CD14-positive monocyte (primary cell): ENCODE results near the gene HLTF. TPM values are rescaled to one million over a fixed set of nuclear protein-coding genes. Genes with fewer than 3 reads are reported as not detected.

ENCODE experiments used
- DNase-seq, 3 donors: peaks; one replicate each; pipeline ENCODE4 v3.0.0-alpha.2; 2011 to 2022
- H2AFZ ChIP-seq: 2 replicates; pipeline ENCODE4 v1.6.0; 2012; ENCODE audit warnings: mild to moderate bottlenecking, low read depth, low read length, inconsistent platforms; ENCODE audit not compliant: insufficient read depth, poor library complexity, severe bottlenecking
- H3K27ac ChIP-seq, 2 donors: 1 replicate in 1 of 2; 2 replicates in 1 of 2; pipeline ENCODE4 v1.5.1; 2012 to 2013; ENCODE audit warnings: low read length in 2 of 2, control low read depth in 1 of 2, inconsistent platforms in 1 of 2, low read depth in 1 of 2, mild to moderate bottlenecking in 1 of 2
- H3K27me3 ChIP-seq, 2 donors: one replicate each; pipeline versions ENCODE4 v1.6.0 to v1.6.1; 2011 to 2013; ENCODE audit warnings: low read length in 2 of 2; ENCODE audit not compliant: control insufficient read depth in 2 of 2, insufficient read depth in 2 of 2
- H3K36me3 ChIP-seq, 2 donors: replicated peaks in 1 of 2; 1 replicate in 1 of 2; 2 replicates in 1 of 2; pipeline versions ENCODE4 v1.5.1 to v1.6.1; 2012 to 2013; ENCODE audit warnings: low read length in 2 of 2, control low read depth in 1 of 2, inconsistent platforms in 1 of 2, mild to moderate bottlenecking in 1 of 2; ENCODE audit not compliant: insufficient read depth in 2 of 2, control insufficient read depth in 1 of 2
- H3K4me1 ChIP-seq, 2 donors: 1 replicate in 1 of 2; 2 replicates in 1 of 2; pipeline versions ENCODE4 v1.5.1 to v1.6.1; 2012 to 2013; ENCODE audit warnings: low read length in 2 of 2, control low read depth in 1 of 2, inconsistent platforms in 1 of 2, mild to moderate bottlenecking in 1 of 2, moderate library complexity in 1 of 2; ENCODE audit not compliant: insufficient read depth in 2 of 2, control insufficient read depth in 1 of 2
- H3K4me2 ChIP-seq: replicated peaks from 2 replicates; pipeline ENCODE3; 2012; ENCODE audit warnings: low read length, moderate library complexity, mild to moderate bottlenecking; ENCODE audit not compliant: poor library complexity, severe bottlenecking; ENCODE audit errors: extremely low read depth
- H3K4me3 ChIP-seq, 3 experiments: fragments of 200-600 bp in 1 of 3; sonication (generic) in 1 of 3; replicated peaks in 1 of 3; 1 replicate in 2 of 3; 2 replicates in 1 of 3; pipeline ENCODE4 v1.5.1; 2011 to 2013; ENCODE audit warnings: low read length in 3 of 3, mild to moderate bottlenecking in 3 of 3, control low read depth in 2 of 3, low read depth in 2 of 3, inconsistent platforms in 1 of 3, moderate library complexity in 1 of 3
- H3K79me2 ChIP-seq: 2 replicates; pipeline ENCODE4 v1.6.0; 2012; ENCODE audit warnings: mild to moderate bottlenecking, control low read depth, inconsistent platforms, low read length, moderate library complexity; ENCODE audit not compliant: insufficient read depth
- H3K9ac ChIP-seq: 2 replicates; pipeline ENCODE4 v1.6.0; 2017; ENCODE audit warnings: low read length, mild to moderate bottlenecking; ENCODE audit not compliant: insufficient read depth, poor library complexity, severe bottlenecking
- H3K9me3 ChIP-seq, 2 donors: replicated peaks in 1 of 2; 1 replicate in 1 of 2; 2 replicates in 1 of 2; pipeline versions ENCODE4 v1.5.1 to v1.6.1; 2012 to 2013; ENCODE audit warnings: low read length in 2 of 2, control low read depth in 1 of 2; ENCODE audit not compliant: control insufficient read depth in 1 of 2, insufficient read depth in 1 of 2
- H4K20me1 ChIP-seq: 2 replicates; pipeline ENCODE4 v1.6.0; 2012; ENCODE audit warnings: mild to moderate bottlenecking, low read length, control low read depth, moderate library complexity; ENCODE audit not compliant: insufficient read depth
- H3K27ac Mint-ChIP-seq, 7 donors: one replicate each; pipeline ENCODE4 v1.8.0; 2020; ENCODE audit warnings: mild to moderate bottlenecking in 7 of 7, mixed read lengths in 7 of 7, moderate library complexity in 6 of 7, inconsistent platforms in 2 of 7
- H3K27me3 Mint-ChIP-seq, 3 donors: one replicate each; pipeline ENCODE4 v1.8.0; 2021 to 2022; ENCODE audit warnings: low read depth in 3 of 3, mild to moderate bottlenecking in 3 of 3, mixed read lengths in 3 of 3, moderate library complexity in 3 of 3, inconsistent platforms in 1 of 3
- H3K36me3 Mint-ChIP-seq, 2 donors: one replicate each; pipeline ENCODE4 v1.8.0; 2020; ENCODE audit warnings: mixed read lengths in 2 of 2, inconsistent platforms in 1 of 2, mild to moderate bottlenecking in 1 of 2
- H3K4me1 Mint-ChIP-seq: one replicate; pipeline ENCODE4 v1.8.0; 2020; ENCODE audit warnings: mild to moderate bottlenecking, mixed read lengths
- H3K4me3 Mint-ChIP-seq, 2 donors: one replicate each; pipeline ENCODE4 v1.8.0; 2020; ENCODE audit warnings: mild to moderate bottlenecking in 2 of 2, mixed read lengths in 2 of 2, moderate library complexity in 1 of 2
- H3K9me3 Mint-ChIP-seq, 7 donors: one replicate each; pipeline ENCODE4 v1.8.0; 2020 to 2022; ENCODE audit warnings: mixed read lengths in 7 of 7, mild to moderate bottlenecking in 6 of 7, moderate library complexity in 6 of 7, inconsistent platforms in 2 of 7
- WGBS: methylation state at CpG from one replicate; pipeline ENCODE4 v1.1.5; 2013; ENCODE audit warnings: missing lambda C conversion rate; ENCODE audit not compliant: insufficient coverage; 5-methylcytosine and 5-hydroxymethylcytosine counted together
- intact Hi-C, 2 donors: fragments of 100-400 bp; cut with micrococcal nuclease; formaldehyde crosslinking; loops; one replicate each; pipeline versions ENCODE4 v1.15.0 to v1.15.1; 2023
- polyA plus RNA-seq, 3 donors: library from polyadenylated mRNA; depleted of rRNA in 1 of 3; unstranded in 2 of 3; stranded (reverse) in 1 of 3; fragments of 300-500 nt in 2 of 3; fragments of >200 nt in 1 of 3; fragmentation: Illumina TruSeq in 2 of 3; gene quantifications; 1 replicate in 2 of 3; 2 replicates in 1 of 3; pipeline ENCODE4 v1.2.3, GENCODE V29; 2012 to 2021
- TF ChIP-seq, protein P1 (sequence below): fragments of 200-600 bp; IDR thresholded peaks from one replicate; pipeline ENCODE4 v1.8.0; 2022; ENCODE audit warnings: antibody characterized with exemption, mild to moderate bottlenecking

The HLTF gene
- polyA plus RNA-seq, 3 donors, result 2.0 to 4.6 (median 2.7) TPM

DNA sequence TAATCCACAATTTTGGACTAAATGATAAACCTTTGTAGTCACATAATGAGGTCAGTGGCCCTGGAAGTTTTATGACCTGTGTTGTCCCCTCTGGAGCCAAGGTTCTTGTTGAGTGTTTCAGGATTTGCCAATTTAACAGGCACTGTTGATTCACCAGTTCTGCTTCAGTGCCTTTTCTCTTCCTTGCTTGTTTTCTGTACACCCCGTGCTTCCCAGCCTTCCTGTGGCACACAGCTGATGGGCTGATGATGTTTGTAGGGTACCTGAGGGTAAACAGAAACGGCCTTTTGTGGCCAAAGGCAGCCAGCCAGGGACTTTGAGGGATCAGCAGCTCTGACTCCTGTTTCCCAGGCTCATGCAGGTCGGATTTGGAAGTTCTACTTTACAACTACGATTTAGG, 81.7 kb downstream of the HLTF start:
- H3K27ac Mint-ChIP-seq, result peak overlapping the region in 3 of 7 donors; percentile 6 to 77 (median 60)
- Histone ChIP-seq H4K20me1 (peaks cover 57% of the 10 kb centered on the region), H3K27me3 (no peaks in the 10 kb centered on the region), H2AFZ (no peak overlapping the region), H3K4me1 (peaks cover 8 to 13% of the 10 kb centered on the region in 2 donors), H3K79me2 (peaks cover 17% of the 10 kb centered on the region), H3K4me2 (no peak overlapping the region), H3K9me3 (no peaks in the 10 kb centered on the region), H3K27ac (peak overlapping the region in 1 of 2 donors; percentile 48), H3K4me3 (no peak overlapping the region), H3K9ac (no peak overlapping the region), H3K36me3 (peaks cover 69 to 78% of the 10 kb centered on the region in 2 donors)
- no peaks in the 10 kb centered on the region for H3K27me3 Mint-ChIP-seq
- TF ChIP-seq, protein P1, sequence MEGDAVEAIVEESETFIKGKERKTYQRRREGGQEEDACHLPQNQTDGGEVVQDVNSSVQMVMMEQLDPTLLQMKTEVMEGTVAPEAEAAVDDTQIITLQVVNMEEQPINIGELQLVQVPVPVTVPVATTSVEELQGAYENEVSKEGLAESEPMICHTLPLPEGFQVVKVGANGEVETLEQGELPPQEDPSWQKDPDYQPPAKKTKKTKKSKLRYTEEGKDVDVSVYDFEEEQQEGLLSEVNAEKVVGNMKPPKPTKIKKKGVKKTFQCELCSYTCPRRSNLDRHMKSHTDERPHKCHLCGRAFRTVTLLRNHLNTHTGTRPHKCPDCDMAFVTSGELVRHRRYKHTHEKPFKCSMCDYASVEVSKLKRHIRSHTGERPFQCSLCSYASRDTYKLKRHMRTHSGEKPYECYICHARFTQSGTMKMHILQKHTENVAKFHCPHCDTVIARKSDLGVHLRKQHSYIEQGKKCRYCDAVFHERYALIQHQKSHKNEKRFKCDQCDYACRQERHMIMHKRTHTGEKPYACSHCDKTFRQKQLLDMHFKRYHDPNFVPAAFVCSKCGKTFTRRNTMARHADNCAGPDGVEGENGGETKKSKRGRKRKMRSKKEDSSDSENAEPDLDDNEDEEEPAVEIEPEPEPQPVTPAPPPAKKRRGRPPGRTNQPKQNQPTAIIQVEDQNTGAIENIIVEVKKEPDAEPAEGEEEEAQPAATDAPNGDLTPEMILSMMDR, result no peak
- no peak for DNase-seq
- peaks cover 63 to 72% of the 10 kb centered on the region in 2 donors for H3K36me3 Mint-ChIP-seq
- peaks cover 17% of the 10 kb centered on the region for H3K4me1 Mint-ChIP-seq
- intact Hi-C loops, result no loop called here
- no peak overlapping the region for H3K4me3 Mint-ChIP-seq
- no peaks in the 10 kb centered on the region for H3K9me3 Mint-ChIP-seq
- WGBS, result 92% methylated on average over 2 of the region's 4 CpGs

DNA sequence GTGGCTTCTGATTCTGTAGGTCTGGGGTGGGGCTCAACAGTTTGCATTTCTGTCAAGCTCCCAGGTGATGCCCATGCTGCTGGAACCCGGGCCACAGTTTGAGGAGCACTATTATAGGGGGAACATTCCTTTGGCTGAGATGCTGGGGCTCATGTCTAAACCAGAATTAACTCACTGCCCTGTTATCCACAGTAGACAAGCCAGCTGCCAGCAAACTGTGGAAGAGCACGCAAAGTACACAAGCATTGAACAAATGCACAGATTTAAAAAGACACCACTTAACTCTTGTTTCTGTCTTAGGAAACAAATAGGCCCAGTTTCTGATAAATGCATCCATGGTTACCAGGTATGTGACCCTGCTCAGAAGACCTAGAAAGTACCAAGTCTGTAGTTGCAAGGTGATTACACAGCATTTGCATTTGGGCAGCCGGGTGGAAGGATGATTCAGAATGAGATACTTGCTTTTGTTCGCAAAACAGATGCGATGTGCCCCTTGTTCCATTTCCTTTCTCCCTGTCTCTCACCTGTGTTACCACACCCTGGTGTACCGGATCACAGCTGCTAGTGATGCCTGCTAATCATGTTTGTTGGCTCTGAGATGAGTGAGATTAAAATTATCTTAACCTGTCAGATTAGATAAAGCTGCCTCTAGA, 82.6 kb downstream of the HLTF start:
- peaks cover 58% of the 10 kb centered on the region for H4K20me1 ChIP-seq
- H3K4me3 ChIP-seq, result no peak overlapping the region
- no peak overlapping the region for H3K27ac ChIP-seq
- no peak overlapping the region for H3K4me3 Mint-ChIP-seq
- intact Hi-C loops, result no loop called here
- H3K4me1 Mint-ChIP-seq, result peaks cover 24% of the 10 kb centered on the region
- peaks cover 17% of the 10 kb centered on the region for H3K79me2 ChIP-seq
- no peaks in the 10 kb centered on the region for H3K9me3 Mint-ChIP-seq
- no peak for DNase-seq
- no peak overlapping the region for H3K9ac ChIP-seq
- H3K27me3 ChIP-seq, result no peaks in the 10 kb centered on the region
- 92% methylated on average over 2 of the region's 6 CpGs for WGBS
- H3K27me3 Mint-ChIP-seq, result no peaks in the 10 kb centered on the region
- peak overlapping the region in 3 of 7 donors; percentile 18 to 26 (median 26) for H3K27ac Mint-ChIP-seq
- H3K36me3 ChIP-seq, result peaks cover 61 to 70% of the 10 kb centered on the region in 2 donors
- no peaks in the 10 kb centered on the region for H3K9me3 ChIP-seq
- H2AFZ ChIP-seq, result no peak overlapping the region
- no peak overlapping the region for H3K4me2 ChIP-seq
- TF ChIP-seq, protein P1, result no peak
- peaks cover 58 to 64% of the 10 kb centered on the region in 2 donors for H3K36me3 Mint-ChIP-seq
- H3K4me1 ChIP-seq, result peaks cover 16 to 21% of the 10 kb centered on the region in 2 donors
